H1 (cell line): ENCODE data around the gene FGGY. TPM values are rescaled to one million over a fixed set of nuclear protein-coding genes. Genes with fewer than 3 reads are reported as not detected.

ENCODE experiments used
- CHD7 ChIP-seq: fragments of 300-600 bp; sonication (generic); IDR thresholded peaks from 2 replicates; pipeline ENCODE4 v1.7.1; 2012; ENCODE audit warnings: low read length, moderate library complexity, mild to moderate bottlenecking, inconsistent platforms; ENCODE audit not compliant: insufficient replicate concordance
- CTBP2 ChIP-seq: IDR thresholded peaks from 2 replicates; pipeline ENCODE4 v1.7.0; 2011; ENCODE audit warnings: borderline replicate concordance, mild to moderate bottlenecking, moderate library complexity, mixed read lengths, low read length; ENCODE audit not compliant: insufficient read depth, insufficient read length
- SAP30 ChIP-seq: fragments of 300-600 bp; sonication (generic); IDR thresholded peaks from 2 replicates; pipeline ENCODE4 v1.7.1; 2012; ENCODE audit warnings: low read length, moderate library complexity, mild to moderate bottlenecking, inconsistent platforms; ENCODE audit not compliant: insufficient read depth, insufficient replicate concordance
- SIN3A ChIP-seq, 2 experiments: IDR thresholded peaks in 1 of 2; conservative IDR thresholded peaks in 1 of 2; 2 replicates each; pipeline ENCODE4 v1.6.1; 2011 to 2012; ENCODE audit warnings: low read length in 2 of 2, improper control_type of control experiment in 1 of 2, low read depth in 1 of 2, mild to moderate bottlenecking in 1 of 2
- TBP ChIP-seq: IDR thresholded peaks from 2 replicates; pipeline ENCODE4 v1.6.1; 2011; ENCODE audit warnings: low read depth, low read length, improper control_type of control experiment
- polyA plus RNA-seq, 7 experiments: library from polyadenylated mRNA; depleted of rRNA in 3 of 7; stranded (reverse) in 5 of 7; unstranded in 2 of 7; fragments of >200 nt in 5 of 7; fragments of 200-250 nt in 2 of 7; gene quantifications; 1 replicate in 5 of 7; 2 replicates in 1 of 7; 4 replicates in 1 of 7; pipeline versions ENCODE4 v1.2.1 to v1.2.3, GENCODE V29; 2011 to 2013; ENCODE audit warnings: missing spikeins in 2 of 7, mixed read lengths in 2 of 7
- total RNA-seq: library from RNA; stranded (reverse); fragmentation: NEBNext Ultra II Directional; extraction: Animal tissue kit (Norgen Biotek cat#: 25700); gene quantifications from 2 replicates; pipeline ENCODE4 v1.2.1, GENCODE V29; 2021

The FGGY gene
- total and polyA plus RNA-seq, 2 of the 8 experiments (the other 6 are each of a cell fraction or from before 2014, with no cell fraction given) = 10.3 to 12.5 TPM

- TF ChIP-seq CHD7 (no peak), SIN3A (conservative IDR thresholded peaks at IDR 0.05 in 1 of 2, IDR thresholded peaks at IDR 0.05 in 1 of 2; ENCODE audit: low read depth in 1 of 2, low read length in 2 of 2) (no peak), CTBP2 (no peak), TBP (no peak), SAP30 (no peak)
Measured at GRCh38 chr1:59545830-59546229, 248.9 kb downstream of the FGGY start (continued).
